ENCODE results near the gene KL. TPM values are rescaled to one million over a fixed set of nuclear protein-coding genes. Genes with fewer than 3 reads are reported as not detected.
A peak's percentile ranks its signal among the peaks of the same experiment; 100 is the strongest.

The KL gene
- total and polyA plus RNA-seq, 10 of the 15 experiments (the other 5 are each of a cell fraction or from before 2014, with no cell fraction given), result 0.08 to 2.1 (median 1.4) TPM

- TF ChIP-seq CBX5 (IDR thresholded peaks at IDR 0.05; ENCODE audit: low read depth), result no peak
- peak; percentile 74 for TF ChIP-seq IKZF1 (conservative IDR thresholded peaks at IDR 0.05)
- TF ChIP-seq YBX1 (IDR thresholded peaks at IDR 0.05), result no peak
- TF ChIP-seq RUNX3 (IDR thresholded peaks at IDR 0.05; ENCODE audit: low read length), result peak; percentile 59
- TF ChIP-seq PRDM15 (CRISPR knock-in tag; IDR thresholded peaks at IDR 0.05), result no peak
- peak; percentile 16; the same call in 1 of the 2 replicates for TF ChIP-seq ATF7 (IDR thresholded peaks at IDR 0.05; ENCODE audit: low read depth)
- peak; percentile 49; the same call in 1 of the 2 replicates for TF ChIP-seq MTA2 (IDR thresholded peaks at IDR 0.05; ENCODE audit: low read depth)
- no peak for TF ChIP-seq IRF3 (IDR thresholded peaks at IDR 0.05)
- TF ChIP-seq DPF2 (IDR thresholded peaks at IDR 0.05), result peak; percentile 45; the same call in 1 of the 2 replicates
- peak; percentile 35; the same call in 1 of the 2 replicates for TF ChIP-seq NFIC (IDR thresholded peaks at IDR 0.05; ENCODE audit: low read depth, low read length)
- TF ChIP-seq SPI1 (IDR thresholded peaks at IDR 0.05; ENCODE audit: borderline replicate concordance, insufficient read depth, low read depth, low read length), result peak; percentile 93
- TF ChIP-seq ASH2L (IDR thresholded peaks at IDR 0.05; ENCODE audit: borderline replicate concordance, low read depth), result no peak
- peak; percentile 91 to 95 for TF ChIP-seq IKZF2 (IDR thresholded peaks at IDR 0.05)
- peak; percentile 18 to 37; a peak in 2 of 4 replicates for TF ChIP-seq BHLHE40 (IDR thresholded peaks at IDR 0.05; ENCODE audit: borderline replicate concordance in 1 of 2, low read depth in 2 of 2, low read length in 1 of 2)
- no peak for TF ChIP-seq CBFB (IDR thresholded peaks at IDR 0.05; ENCODE audit: low read depth)
- TF ChIP-seq RELB (IDR thresholded peaks at IDR 0.05; ENCODE audit: low read depth), result peak; percentile 73; the same call in 1 of the 2 replicates
- peak; percentile 49; the same call in 1 of the 2 replicates for TF ChIP-seq CREB1 (IDR thresholded peaks at IDR 0.05; ENCODE audit: low read depth)
- TF ChIP-seq ZBED1 (IDR thresholded peaks at IDR 0.05; ENCODE audit: borderline replicate concordance), result no peak
- TF ChIP-seq MEF2B (IDR thresholded peaks at IDR 0.05; ENCODE audit: partially characterized antibody, poor library complexity, severe bottlenecking), result peak; percentile 74
- no peak for TF ChIP-seq HDAC2 (IDR thresholded peaks at IDR 0.05)
- TF ChIP-seq STAT3 (IDR thresholded peaks at IDR 0.05; ENCODE audit: low read depth, low read length), result no peak
- TF ChIP-seq RELA (IDR thresholded peaks at IDR 0.05; ENCODE audit: borderline replicate concordance, partially characterized antibody), result no peak
- TF ChIP-seq PKNOX1 (IDR thresholded peaks at IDR 0.05), result no peak
- no peak for TF ChIP-seq TBL1XR1 (IDR thresholded peaks at IDR 0.05; ENCODE audit: low read depth, low read length)
- TF ChIP-seq SUZ12 (IDR thresholded peaks at IDR 0.05; ENCODE audit: unreplicated experiment), result no peak
Observed at GRCh38 chr13:33105387-33106005, 89.3 kb downstream of the KL start (continued).

All from GM12878 (cell line).